ENCODE measurements around the gene RFC3.
A peak's percentile ranks its signal among the peaks of the same experiment; 100 is the strongest.
"Not testable (repeated sequence)": the region's sequence is repeated elsewhere in the genome, so short reads cannot be mapped to it uniquely, and the experiment has no call there.

Gene RFC3

GRCh38 chr13:33817901-33818706, at the start of gene RFC3:
RFC3 (plus strand) TSS chr13:33818149; CDS start chr13:33818179, 30 bp downstream.
- peak; percentile 95 for DNase-seq (ENCODE audit: low read depth)

GRCh38 chr13:33771296-33771695, 46.7 kb upstream of the RFC3 start:
- DNase-seq (ENCODE audit: low read depth) = no peak

GRCh38 chr13:33773790-33774462, 44.0 kb upstream of the RFC3 start:
- no peak for DNase-seq (ENCODE audit: low read depth)

- DNase-seq (ENCODE audit: low read depth) = no peak
These were observed 42.4 kb upstream of the RFC3 start for GRCh38 chr13:33775339-33776108.

GRCh38 chr13:33776239-33776881, 41.6 kb upstream of the RFC3 start:
- no peak for DNase-seq (ENCODE audit: low read depth)

GRCh38 chr13:33782631-33783030, 35.3 kb upstream of the RFC3 start:
- DNase-seq (ENCODE audit: low read depth) = no peak

GRCh38 chr13:33783212-33783611, 34.7 kb upstream of the RFC3 start:
- DNase-seq (ENCODE audit: low read depth) = not testable (repeated sequence)

GRCh38 chr13:33784738-33785137, 33.2 kb upstream of the RFC3 start:
- no peak for DNase-seq (ENCODE audit: low read depth)

GRCh38 chr13:33785384-33785783, 32.6 kb upstream of the RFC3 start:
- no peak for DNase-seq (ENCODE audit: low read depth)

- peak; percentile 22 for DNase-seq (ENCODE audit: low read depth)
These were observed 30.8 kb upstream of the RFC3 start for GRCh38 chr13:33787051-33787591.

GRCh38 chr13:33789066-33789606, 28.8 kb upstream of the RFC3 start:
- no peak for DNase-seq (ENCODE audit: low read depth)

- no peak for DNase-seq (ENCODE audit: low read depth)
These were observed 28.2 kb upstream of the RFC3 start for GRCh38 chr13:33789739-33790138.

GRCh38 chr13:33793726-33794125, 24.2 kb upstream of the RFC3 start:
- DNase-seq (ENCODE audit: low read depth) = no peak

GRCh38 chr13:33794576-33794975, 23.4 kb upstream of the RFC3 start:
- peak; percentile 71 for DNase-seq (ENCODE audit: low read depth)

GRCh38 chr13:33796095-33796494, 21.9 kb upstream of the RFC3 start:
- no peak for DNase-seq (ENCODE audit: low read depth)

- DNase-seq (ENCODE audit: low read depth) = peak; percentile 23
These were observed 20.3 kb upstream of the RFC3 start for GRCh38 chr13:33797622-33798021.

GRCh38 chr13:33798023-33798422, 19.9 kb upstream of the RFC3 start:
- DNase-seq (ENCODE audit: low read depth) = no peak

GRCh38 chr13:33799950-33800592, 17.9 kb upstream of the RFC3 start:
- DNase-seq (ENCODE audit: low read depth) = peak; percentile 56

- DNase-seq (ENCODE audit: low read depth) = no peak
These were observed 17.2 kb upstream of the RFC3 start for GRCh38 chr13:33800646-33801186.

- no peak for DNase-seq (ENCODE audit: low read depth)
These were observed 11.3 kb upstream of the RFC3 start for GRCh38 chr13:33806470-33807248.

Measured in fibroblast of gingiva (primary cell).